MV-4-11 (cell line): ENCODE results near the gene S100A12.
A peak's percentile ranks its signal among the peaks of the same experiment; 100 is the strongest.

Experiments
- DNase-seq: peaks from one replicate; lab custom pipeline; 2025; lab: John Stamatoyannopoulos, UW

The S100A12 gene

DNA sequence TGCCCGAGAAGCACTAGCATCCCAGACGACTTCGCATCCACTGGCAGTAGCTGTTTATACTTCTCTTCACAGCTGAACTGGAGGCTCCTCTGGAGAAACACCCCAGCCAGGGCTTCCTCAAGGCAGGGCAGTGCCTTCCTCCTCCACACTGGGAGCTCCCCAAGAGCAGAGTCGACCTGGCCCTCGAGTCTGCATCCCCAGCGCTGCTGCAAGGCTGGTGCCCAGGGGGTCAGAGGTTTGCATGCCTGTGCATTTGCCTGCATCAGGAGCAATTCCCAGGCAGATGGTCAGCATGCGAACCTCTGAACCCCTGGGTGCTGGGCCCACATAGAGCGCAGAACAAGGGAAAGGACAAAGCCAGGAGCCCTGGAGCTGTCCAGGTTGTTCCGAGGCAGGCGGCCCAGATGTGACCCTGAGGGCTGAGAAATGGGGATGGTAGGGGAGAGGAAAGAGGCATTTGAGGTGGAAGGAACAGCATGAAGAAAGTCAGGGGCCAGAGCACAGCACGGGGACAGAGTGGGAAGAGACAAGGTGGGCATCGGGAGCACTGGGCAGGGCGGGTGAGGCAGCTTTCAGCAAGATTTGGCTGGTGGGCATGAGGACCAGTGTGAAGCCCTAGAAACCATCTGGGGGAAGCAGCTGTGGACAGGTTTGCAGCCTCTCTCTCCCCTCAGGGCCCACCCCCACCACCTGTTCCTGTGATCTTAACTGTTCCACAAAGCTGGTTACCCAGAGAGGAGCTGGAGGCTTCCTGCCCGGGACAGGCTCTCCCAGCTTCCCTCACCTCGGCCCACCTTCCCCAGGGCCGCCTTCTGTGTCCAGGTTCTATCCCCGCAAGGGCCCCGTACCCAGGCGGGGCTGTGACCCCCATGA lies 21.9 kb upstream of the S100A12 start:
- no peak for DNase-seq

GRCh38 chr1:153396461-153396860 lies 21.0 kb upstream of the S100A12 start:
- no peak for DNase-seq

- no peak for DNase-seq
Measured at GRCh38 chr1:153395776-153396175, 20.4 kb upstream of the S100A12 start.

- no peak for DNase-seq
Measured at GRCh38 chr1:153395136-153395685, 19.8 kb upstream of the S100A12 start.

- no peak for DNase-seq
Measured at GRCh38 chr1:153394391-153394790, 19.0 kb upstream of the S100A12 start.

DNA sequence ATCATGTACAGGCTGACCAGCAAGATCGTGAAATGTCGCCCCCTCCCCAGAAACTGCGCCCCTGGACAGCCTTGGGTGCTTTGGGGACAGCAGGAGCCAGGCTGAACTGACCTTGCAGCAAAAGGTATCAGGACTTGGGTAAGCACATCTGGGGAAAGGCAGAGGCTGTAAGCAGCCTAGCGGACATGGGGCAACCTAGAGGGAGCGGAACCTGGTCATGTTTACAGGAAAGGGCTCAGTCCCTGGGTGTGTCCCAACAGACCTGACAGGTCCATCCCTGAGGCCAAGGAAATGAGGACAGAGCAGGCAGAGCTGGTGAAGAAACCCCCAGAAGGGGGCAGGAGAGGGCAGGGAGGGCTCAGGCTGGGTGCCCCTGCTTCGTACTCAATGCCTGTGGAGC lies 18.5 kb upstream of the S100A12 start:
- no peak for DNase-seq

GRCh38 chr1:153392822-153393221 lies 17.4 kb upstream of the S100A12 start:
- DNase-seq = no peak

- DNase-seq = no peak
Measured at GRCh38 chr1:153392258-153392657, 16.8 kb upstream of the S100A12 start.

DNA sequence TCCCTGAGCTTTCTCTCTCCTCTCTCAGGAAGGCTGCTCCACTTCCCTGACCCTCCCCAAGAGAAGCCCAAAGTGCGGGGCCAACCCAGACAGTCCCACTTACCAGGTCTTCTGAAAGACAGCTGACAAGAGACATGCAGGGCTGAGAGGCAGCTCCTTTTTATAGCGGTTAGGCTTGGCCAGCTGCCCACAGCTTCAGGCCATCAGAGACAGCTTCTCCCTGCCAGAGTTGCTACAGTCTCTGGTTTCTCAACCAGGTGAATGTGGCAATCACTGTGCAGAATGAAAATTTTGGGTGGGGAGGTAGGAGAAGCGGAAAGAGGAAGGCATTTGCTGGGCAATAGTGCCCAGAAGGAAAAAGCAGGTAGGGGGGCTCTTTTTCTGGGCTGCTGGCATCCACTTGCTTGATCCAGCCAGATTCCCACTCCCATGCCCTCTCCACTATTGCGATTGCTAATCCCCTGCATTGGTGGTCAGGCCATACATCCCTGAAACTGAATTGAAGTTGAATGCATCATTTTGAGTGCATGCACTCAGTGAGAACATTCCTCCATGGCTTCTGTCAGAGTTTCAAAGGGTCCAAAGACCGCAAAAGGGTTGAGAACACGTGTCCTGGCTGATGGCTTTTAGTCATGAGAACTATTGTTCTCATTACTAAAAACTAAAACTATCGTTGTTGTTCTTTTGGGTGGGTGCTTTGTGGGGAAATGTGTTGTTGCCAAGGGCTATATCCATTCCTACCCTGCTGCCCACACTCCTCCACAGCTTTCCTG lies 15.7 kb upstream of the S100A12 start, which contains the start of gene S100A8:
TSS of gene S100A8 (minus strand) at position 136 of the 773 bp plus-strand sequence. CDS start 538 bp downstream, outside the sequence.
- peak; percentile 82 for DNase-seq

GRCh38 chr1:153389973-153390879 lies 14.8 kb upstream of the S100A12 start:
- peak; percentile 75 for DNase-seq

- no peak for DNase-seq
Measured at GRCh38 chr1:153389401-153389800, 14.0 kb upstream of the S100A12 start.

GRCh38 chr1:153387785-153388184 lies 12.4 kb upstream of the S100A12 start:
- no peak for DNase-seq

DNA sequence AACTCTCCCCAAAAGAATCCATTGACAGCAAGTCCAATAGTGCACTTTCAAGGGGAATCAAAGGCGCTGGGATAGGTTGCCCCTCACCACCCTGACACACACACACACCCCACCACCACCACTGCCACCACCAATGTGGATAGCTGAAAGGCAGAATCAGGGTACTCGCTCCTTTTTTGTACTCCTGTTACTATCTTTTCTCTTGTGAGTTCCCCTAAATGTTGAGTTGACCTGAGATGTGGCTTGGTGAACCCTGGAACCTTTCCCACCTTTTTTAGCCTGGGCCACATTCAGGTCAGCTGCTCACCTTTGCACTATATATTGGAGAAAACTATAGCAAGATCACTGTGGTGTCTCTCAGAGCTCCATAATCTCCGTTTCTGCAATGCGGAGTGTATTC lies 11.6 kb upstream of the S100A12 start:
- DNase-seq = no peak

- peak; percentile 98 for DNase-seq
Measured at GRCh38 chr1:153386500-153386901, 11.1 kb upstream of the S100A12 start.

DNA sequence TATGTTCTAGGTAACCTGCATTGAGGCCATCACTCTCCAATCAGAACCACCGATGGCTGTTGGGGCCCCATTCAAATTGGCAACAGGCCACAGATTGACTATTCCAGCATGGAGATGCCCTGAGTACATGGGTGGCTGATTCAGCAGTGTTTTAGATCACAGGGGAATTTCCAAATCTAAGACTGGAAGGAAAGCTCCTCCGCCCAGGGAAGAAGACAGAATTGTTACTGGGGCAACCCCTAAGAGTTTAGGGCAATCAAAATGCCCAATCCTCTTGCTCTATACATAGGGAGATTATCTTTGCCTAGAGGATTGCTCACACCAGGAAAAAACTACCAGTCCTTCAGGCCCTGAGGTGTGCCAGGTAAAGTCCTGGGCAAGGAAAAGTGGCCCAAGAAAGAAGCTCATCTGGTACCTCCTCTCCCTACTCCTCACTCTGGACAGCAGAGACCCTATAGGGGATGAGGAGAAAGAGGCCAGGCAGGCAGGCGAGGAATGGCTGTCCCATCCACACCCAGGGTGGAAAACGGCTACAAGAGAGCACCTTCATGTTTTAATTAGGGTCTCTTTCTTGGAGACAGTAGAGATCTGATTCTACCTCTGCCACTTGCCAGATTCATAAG lies 9.6 kb upstream of the S100A12 start:
- no peak for DNase-seq

GRCh38 chr1:153380711-153381110 lies 5.3 kb upstream of the S100A12 start:
- no peak for DNase-seq

DNA sequence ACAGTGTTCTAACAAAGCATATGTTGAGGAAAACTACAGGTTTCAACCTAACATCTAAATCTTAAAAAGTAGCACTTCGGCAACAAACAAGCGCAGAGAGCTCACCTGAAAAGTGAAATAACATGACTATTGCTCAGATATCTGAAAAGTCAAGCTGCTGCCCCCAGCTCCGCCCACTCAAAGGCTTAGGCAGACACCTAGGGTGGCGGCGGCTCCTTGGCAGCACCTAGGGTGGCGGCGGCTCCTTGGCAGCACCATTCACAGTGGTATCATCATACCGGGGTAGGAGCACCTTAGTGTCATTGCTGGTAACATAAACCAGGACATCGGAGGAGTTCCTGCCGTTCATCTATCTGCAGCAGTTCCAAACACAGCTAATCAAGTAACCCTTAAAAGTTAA lies 4.2 kb upstream of the S100A12 start:
- no peak for DNase-seq

GRCh38 chr1:153374071-153374470 lies 1.4 kb downstream of the S100A12 start:
- DNase-seq = peak; percentile 42

DNA sequence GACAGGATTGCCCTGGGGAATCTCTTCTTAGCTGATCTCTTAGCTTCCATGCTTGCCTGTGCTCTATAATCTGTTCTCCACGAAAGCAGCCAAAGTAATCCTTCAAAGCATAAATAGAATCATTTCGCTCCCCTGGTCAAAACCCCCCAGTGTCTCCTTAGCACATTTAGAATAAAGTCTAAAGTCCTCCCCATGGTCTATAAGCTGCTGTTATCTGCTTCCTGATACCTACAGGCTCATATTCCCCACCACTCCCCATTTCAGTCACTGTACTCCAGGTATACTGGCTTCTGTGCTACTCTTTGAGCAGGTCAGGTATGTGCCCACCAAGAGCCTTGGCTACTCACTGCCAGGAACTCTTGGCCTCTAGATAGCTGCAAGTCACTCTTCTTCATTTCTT lies 2.9 kb downstream of the S100A12 start:
- no peak for DNase-seq

GRCh38 chr1:153371231-153371630 lies 4.2 kb downstream of the S100A12 start:
- no peak for DNase-seq

DNA sequence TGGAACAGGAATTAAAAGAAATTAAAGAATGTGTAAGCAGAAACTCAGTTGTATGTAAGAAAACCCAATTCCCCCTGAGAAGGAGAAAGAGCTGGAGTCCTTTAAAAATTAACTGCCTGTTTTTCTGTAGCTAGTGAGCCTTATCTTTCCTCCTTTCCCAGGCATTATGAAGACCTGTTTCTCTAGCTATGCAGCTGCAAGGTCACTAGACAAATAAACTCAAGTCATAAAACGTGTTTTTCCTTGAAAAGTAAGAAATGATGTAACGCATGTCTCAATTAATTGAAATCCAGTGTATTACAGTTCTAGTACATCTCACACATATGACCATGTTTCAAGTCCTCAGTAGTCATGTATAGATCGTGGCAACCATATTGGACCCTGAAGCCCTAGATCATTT lies 5.3 kb downstream of the S100A12 start:
- no peak for DNase-seq
